Nephron progenitor cell (in vitro differentiated cells): ENCODE measurements around the gene FSIP1.
A peak's percentile ranks its signal among the peaks of the same experiment; 100 is the strongest.

Experiments used
- DNase-seq: peaks from one replicate; pipeline ENCODE4 v3.0.0; 2021
- H3K27ac Mint-ChIP-seq: 2 replicates; pipeline ENCODE4 v1.8.0; 2021; ENCODE audit warnings: mild to moderate bottlenecking, moderate library complexity, mixed read lengths
- H3K27me3 Mint-ChIP-seq: 2 replicates; pipeline ENCODE4 v1.8.0; 2021; ENCODE audit warnings: mild to moderate bottlenecking, low read depth, mixed read lengths; ENCODE audit not compliant: poor library complexity
- H3K36me3 Mint-ChIP-seq: 2 replicates; pipeline ENCODE4 v1.8.0; 2021; ENCODE audit warnings: low read depth, mixed read lengths
- H3K4me1 Mint-ChIP-seq: 2 replicates; pipeline ENCODE4 v1.8.0; 2021; ENCODE audit warnings: mixed read lengths
- H3K4me3 Mint-ChIP-seq: 2 replicates; pipeline ENCODE4 v1.8.0; 2021; ENCODE audit warnings: mild to moderate bottlenecking, moderate library complexity, mixed read lengths
- H3K9me3 Mint-ChIP-seq: 2 replicates; pipeline ENCODE4 v1.8.0; 2021; ENCODE audit warnings: mild to moderate bottlenecking, moderate library complexity, mixed read lengths
- CTCF ChIP-seq: fragments of 200-600 bp; sonication (generic); IDR thresholded peaks from 2 replicates; pipeline ENCODE4 v1.5.0; 2021; ENCODE audit warnings: antibody characterized with exemption

The FSIP1 gene

GRCh38 chr15:39581793-39582285 is 200.8 kb downstream of the FSIP1 start:
- no peak for TF ChIP-seq CTCF
- no peak overlapping the region for H3K27ac Mint-ChIP-seq
- H3K36me3 Mint-ChIP-seq, result peaks cover 15% of the 10 kb centered on the region
- no peaks in the 10 kb centered on the region for H3K9me3 Mint-ChIP-seq
- peak overlapping the region; percentile 88 for H3K4me3 Mint-ChIP-seq
- peak; percentile 54 for DNase-seq
- peaks cover 51% of the 10 kb centered on the region for H3K4me1 Mint-ChIP-seq
- peaks cover 23% of the 10 kb centered on the region for H3K27me3 Mint-ChIP-seq

GRCh38 chr15:39581242-39581792 is 201.3 kb downstream of the FSIP1 start:
- peak overlapping the region; percentile 88 for H3K4me3 Mint-ChIP-seq
- peaks cover 11% of the 10 kb centered on the region for H3K36me3 Mint-ChIP-seq

GRCh38 chr15:39580485-39581241 is 202.0 kb downstream of the FSIP1 start, which contains the start of gene THBS1:
Gene THBS1, plus strand, starts transcription at chr15:39581079. Its CDS starts 779 bp downstream, at chr15:39581858.
- Mint-ChIP-seq H3K9me3 (no peaks in the 10 kb centered on the region), H3K4me1 (peaks cover 40% of the 10 kb centered on the region), H3K27ac (peak within 1 kb of the TSS; percentile 95), H3K4me3 (peak within 1 kb of the TSS; percentile 88), H3K36me3 (peaks cover 8% of the 10 kb centered on the region), H3K27me3 (peaks cover 23% of the 10 kb centered on the region)
- TF ChIP-seq CTCF, result peak; percentile 36
- DNase-seq, result peak; percentile 91

More at GRCh38 chr15:39581242-39581792, 201.3 kb downstream of the FSIP1 start:
- DNase-seq, result no peak
- Mint-ChIP-seq H3K9me3 (no peaks in the 10 kb centered on the region), H3K4me1 (peaks cover 46% of the 10 kb centered on the region), H3K27me3 (peaks cover 23% of the 10 kb centered on the region), H3K27ac (peak overlapping the region; percentile 3)
- TF ChIP-seq CTCF, result no peak

GRCh38 chr15:39580117-39580484 is 202.5 kb downstream of the FSIP1 start:
- peak; percentile 97 for TF ChIP-seq CTCF
- peak; percentile 96 for DNase-seq
- Mint-ChIP-seq H3K36me3 (peaks cover 8% of the 10 kb centered on the region), H3K27ac (no peak overlapping the region), H3K4me3 (peak overlapping the region; percentile 88), H3K9me3 (peaks cover 1% of the 10 kb centered on the region), H3K27me3 (peaks cover 23% of the 10 kb centered on the region), H3K4me1 (peaks cover 36% of the 10 kb centered on the region)

GRCh38 chr15:39579487-39580116 is 203.0 kb downstream of the FSIP1 start:
- Mint-ChIP-seq H3K27me3 (peaks cover 23% of the 10 kb centered on the region), H3K27ac (peak overlapping the region; percentile 95), H3K36me3 (peaks cover 8% of the 10 kb centered on the region), H3K9me3 (peaks cover 3% of the 10 kb centered on the region), H3K4me1 (peaks cover 36% of the 10 kb centered on the region), H3K4me3 (peak overlapping the region; percentile 88)
- TF ChIP-seq CTCF, result no peak
- DNase-seq, result peak; percentile 63
